Trophoblast cell (in vitro differentiated cells and primary cell): ENCODE measurements around the gene EPX.

Experiments
- DNase-seq, 2 donors: peaks; one replicate each; pipeline ENCODE4 v3.0.0-alpha.2; 2016
- H2AFZ ChIP-seq: 2 replicates; pipeline ENCODE4 v1.6.1; 2013; ENCODE audit warnings: low read length, moderate library complexity, mild to moderate bottlenecking; ENCODE audit not compliant: insufficient read depth, poor library complexity
- H2AK5ac ChIP-seq: 2 replicates; pipeline ENCODE4 v1.6.1; 2013; ENCODE audit warnings: mild to moderate bottlenecking, low read length
- H2BK120ac ChIP-seq: 2 replicates; pipeline ENCODE4 v1.6.1; 2013; ENCODE audit warnings: low read length, mild to moderate bottlenecking, moderate library complexity; ENCODE audit not compliant: insufficient read depth, poor library complexity
- H2BK12ac ChIP-seq: 2 replicates; pipeline ENCODE4 v1.6.1; 2013; ENCODE audit warnings: mild to moderate bottlenecking, low read length, moderate library complexity
- H2BK5ac ChIP-seq: 2 replicates; pipeline ENCODE4 v1.6.1; 2013; ENCODE audit warnings: low read length, low read depth, moderate library complexity, mild to moderate bottlenecking; ENCODE audit not compliant: poor library complexity
- H3K14ac ChIP-seq: 2 replicates; pipeline ENCODE4 v1.6.1; 2013; ENCODE audit warnings: mild to moderate bottlenecking, low read length
- H3K18ac ChIP-seq: 2 replicates; pipeline ENCODE4 v1.6.1; 2013; ENCODE audit warnings: mild to moderate bottlenecking, low read length
- H3K23ac ChIP-seq: 2 replicates; pipeline ENCODE4 v1.6.1; 2013; ENCODE audit warnings: low read length
- H3K27ac ChIP-seq: 2 replicates; pipeline ENCODE4 v1.5.1; 2013; ENCODE audit warnings: low read depth, mild to moderate bottlenecking, inconsistent platforms, low read length, moderate library complexity
- H3K27me3 ChIP-seq: 2 replicates; pipeline ENCODE4 v1.6.1; 2013; ENCODE audit warnings: inconsistent platforms, mild to moderate bottlenecking, low read length, moderate library complexity; ENCODE audit not compliant: insufficient read depth
- H3K36me3 ChIP-seq, 2 experiments: 1 replicate in 1 of 2; 2 replicates in 1 of 2; pipeline ENCODE4 v1.6.1; 2013; ENCODE audit warnings: low read length in 2 of 2, mild to moderate bottlenecking in 2 of 2, moderate library complexity in 1 of 2; ENCODE audit not compliant: insufficient read depth in 2 of 2, control insufficient read depth in 1 of 2
- H3K4ac ChIP-seq: 2 replicates; pipeline ENCODE4 v1.6.1; 2013; ENCODE audit warnings: low read depth, mild to moderate bottlenecking, low read length, moderate library complexity
- H3K4me1 ChIP-seq, 2 experiments: 1 replicate in 1 of 2; 2 replicates in 1 of 2; pipeline ENCODE4 v1.6.1; 2013; ENCODE audit warnings: low read length in 2 of 2, mild to moderate bottlenecking in 2 of 2, moderate library complexity in 1 of 2; ENCODE audit not compliant: insufficient read depth in 2 of 2, control insufficient read depth in 1 of 2
- H3K4me2 ChIP-seq: 2 replicates; pipeline ENCODE4 v1.6.1; 2013; ENCODE audit warnings: inconsistent platforms, mild to moderate bottlenecking, low read length, moderate library complexity
- H3K4me3 ChIP-seq: 2 replicates; pipeline ENCODE4 v1.5.1; 2013; ENCODE audit warnings: mild to moderate bottlenecking, low read depth, low read length, inconsistent platforms
- H3K79me1 ChIP-seq: one replicate; pipeline ENCODE4 v1.6.1; 2013; ENCODE audit warnings: low read length
- H3K79me2 ChIP-seq: 2 replicates; pipeline ENCODE4 v1.6.1; 2013; ENCODE audit warnings: low read length, mild to moderate bottlenecking; ENCODE audit not compliant: control insufficient read depth, insufficient read depth, poor library complexity
- H3K9ac ChIP-seq: 2 replicates; pipeline ENCODE4 v1.6.1; 2013; ENCODE audit warnings: mild to moderate bottlenecking, low read length
- H3K9me3 ChIP-seq: 2 replicates; pipeline ENCODE4 v1.6.1; 2013; ENCODE audit warnings: low read depth, mild to moderate bottlenecking, control low read depth, inconsistent platforms, low read length; ENCODE audit not compliant: insufficient read depth
- H4K12ac ChIP-seq: 2 replicates; pipeline ENCODE4 v1.6.1; 2013; ENCODE audit warnings: low read depth, mild to moderate bottlenecking, low read length, moderate library complexity
- H4K8ac ChIP-seq: 2 replicates; pipeline ENCODE4 v1.6.1; 2013; ENCODE audit warnings: low read depth, mild to moderate bottlenecking, low read length, moderate library complexity
- H4K91ac ChIP-seq: one replicate; pipeline ENCODE4 v1.6.1; 2013; ENCODE audit warnings: low read depth, mild to moderate bottlenecking, low read length, moderate library complexity
- WGBS: extraction: QIAGEN DNeasy Blood & Tissue Kit; methylation state at CpG from one replicate; pipeline ENCODE4 v1.1.7; 2013; ENCODE audit warnings: missing lambda C conversion rate; ENCODE audit not compliant: insufficient read length, insufficient coverage; ENCODE audit errors: extremely low coverage; 5-methylcytosine and 5-hydroxymethylcytosine counted together

Gene EPX

GRCh38 chr17:58189436-58190146 lies 2.9 kb upstream of the EPX start:
- no peak overlapping the region for H4K8ac ChIP-seq
- no peak overlapping the region for H3K18ac ChIP-seq
- peaks cover 0 to 4% of the 10 kb centered on the region in 2 experiments for H3K4me1 ChIP-seq
- H3K27ac ChIP-seq, result no peak overlapping the region
- H3K9ac ChIP-seq, result no peak overlapping the region
- H2AFZ ChIP-seq, result no peak overlapping the region
- H3K14ac ChIP-seq, result no peak overlapping the region
- H2BK12ac ChIP-seq, result no peak overlapping the region
- no peak overlapping the region for H3K4me2 ChIP-seq
- peaks cover 2% of the 10 kb centered on the region for H3K9me3 ChIP-seq
- DNase-seq, result no peak
- no peaks in the 10 kb centered on the region for H3K36me3 ChIP-seq
- no peaks in the 10 kb centered on the region for H3K27me3 ChIP-seq
- no peak overlapping the region for H2BK5ac ChIP-seq
- H3K79me2 ChIP-seq, result no peaks in the 10 kb centered on the region
- no peaks in the 10 kb centered on the region for H3K79me1 ChIP-seq
- no peak overlapping the region for H3K4me3 ChIP-seq
- H4K91ac ChIP-seq, result no peak overlapping the region
- H4K12ac ChIP-seq, result no peak overlapping the region
- no peak overlapping the region for H2BK120ac ChIP-seq
- H2AK5ac ChIP-seq, result no peak overlapping the region
- H3K23ac ChIP-seq, result no peak overlapping the region
- no CpG with 5 or more reads among the region's 11 CpGs for WGBS
- no peak overlapping the region for H3K4ac ChIP-seq

GRCh38 chr17:58191241-58191896 lies 1.2 kb upstream of the EPX start:
- Histone ChIP-seq H3K4me1 (no peaks in the 10 kb centered on the region), H3K4me3 (no peak overlapping the region), H3K9ac (no peak overlapping the region), H2AK5ac (no peak overlapping the region), H3K27me3 (no peaks in the 10 kb centered on the region), H3K79me1 (no peaks in the 10 kb centered on the region), H3K4ac (no peak overlapping the region), H2BK5ac (no peak overlapping the region), H3K9me3 (no peaks in the 10 kb centered on the region), H3K14ac (no peak overlapping the region), H4K91ac (no peak overlapping the region), H3K18ac (no peak overlapping the region), H3K23ac (no peak overlapping the region), H2BK12ac (no peak overlapping the region), H4K12ac (no peak overlapping the region), H3K4me2 (no peak overlapping the region), H3K27ac (no peak overlapping the region), H2AFZ (no peak overlapping the region), H4K8ac (no peak overlapping the region), H3K79me2 (no peaks in the 10 kb centered on the region), H3K36me3 (no peaks in the 10 kb centered on the region), H2BK120ac (no peak overlapping the region)
- whole genome bisulfite sequencing, result no CpG with 5 or more reads among the region's 14 CpGs
- no peak for DNase-seq

GRCh38 chr17:58193641-58194255 lies 1.2 kb downstream of the EPX start:
- H3K4me1 ChIP-seq, result no peaks in the 10 kb centered on the region
- no peak overlapping the region for H2AFZ ChIP-seq
- no peak overlapping the region for H4K12ac ChIP-seq
- H3K4me3 ChIP-seq, result peak overlapping the region; percentile 55
- H3K4ac ChIP-seq, result no peak overlapping the region
- H2BK5ac ChIP-seq, result no peak overlapping the region
- no peak overlapping the region for H4K8ac ChIP-seq
- H3K79me1 ChIP-seq, result no peaks in the 10 kb centered on the region
- H3K9me3 ChIP-seq, result peaks cover 3% of the 10 kb centered on the region
- no peak overlapping the region for H2BK12ac ChIP-seq
- no peak overlapping the region for H2AK5ac ChIP-seq
- H3K9ac ChIP-seq, result no peak overlapping the region
- no peak overlapping the region for H2BK120ac ChIP-seq
- DNase-seq, result no peak
- no peaks in the 10 kb centered on the region for H3K79me2 ChIP-seq
- H3K23ac ChIP-seq, result no peak overlapping the region
- H3K36me3 ChIP-seq, result no peaks in the 10 kb centered on the region
- H4K91ac ChIP-seq, result no peak overlapping the region
- no peak overlapping the region for H3K27ac ChIP-seq
- no peak overlapping the region for H3K18ac ChIP-seq
- no peak overlapping the region for H3K14ac ChIP-seq
- WGBS, result no CpG with 5 or more reads among the region's 18 CpGs
- no peaks in the 10 kb centered on the region for H3K27me3 ChIP-seq
- no peak overlapping the region for H3K4me2 ChIP-seq

- H3K18ac ChIP-seq, result no peak overlapping the region
- H3K4ac ChIP-seq, result no peak overlapping the region
- H3K9me3 ChIP-seq, result peaks cover 4% of the 10 kb centered on the region
- H3K27ac ChIP-seq, result no peak overlapping the region
- H3K4me1 ChIP-seq, result no peaks in the 10 kb centered on the region
- no peak overlapping the region for H2BK12ac ChIP-seq
- WGBS, result 95% methylated on average over 1 of the region's 5 CpGs
- no peaks in the 10 kb centered on the region for H3K27me3 ChIP-seq
- no peak overlapping the region for H4K91ac ChIP-seq
- no peaks in the 10 kb centered on the region for H3K36me3 ChIP-seq
- no peak overlapping the region for H3K4me3 ChIP-seq
- no peak for DNase-seq
- H4K8ac ChIP-seq, result no peak overlapping the region
- H3K79me1 ChIP-seq, result no peaks in the 10 kb centered on the region
- H3K14ac ChIP-seq, result no peak overlapping the region
- no peak overlapping the region for H3K9ac ChIP-seq
- no peak overlapping the region for H2BK5ac ChIP-seq
- no peak overlapping the region for H2AFZ ChIP-seq
- no peak overlapping the region for H2AK5ac ChIP-seq
- no peak overlapping the region for H3K23ac ChIP-seq
- no peak overlapping the region for H2BK120ac ChIP-seq
- no peaks in the 10 kb centered on the region for H3K79me2 ChIP-seq
- no peak overlapping the region for H4K12ac ChIP-seq
- H3K4me2 ChIP-seq, result no peak overlapping the region
Observed at GRCh38 chr17:58195518-58196123, 3.1 kb downstream of the EPX start.
